Measurements from ENCODE around the gene CD99. TPM values are rescaled to one million over a fixed set of nuclear protein-coding genes. Genes with fewer than 3 reads are reported as not detected.
"Not testable (repeated sequence)": the region's sequence is repeated elsewhere in the genome, so short reads cannot be mapped to it uniquely, and the experiment has no call there.

The CD99 gene
- total RNA-seq, 1 experiment from 2014 or later: 92.1 TPM

- no peak overlapping the region; a peak in 1 of 5 replicates for H3K4me3 Mint-ChIP-seq
- Histone ChIP-seq H2AK5ac (ENCODE audit: insufficient read length, low read length) (no peak overlapping the region), H3K23me2 (ENCODE audit: insufficient read length, low read depth, low read length, poor library complexity, severe bottlenecking) (no peaks in the 10 kb centered on the region), H3K9ac (ENCODE audit: extremely low read depth, insufficient read length, low read length) (no peak overlapping the region), H2BK5ac (ENCODE audit: insufficient read length, low read length) (no peak overlapping the region), H3K56ac (ENCODE audit: insufficient read length, low read depth, low read length) (no peak overlapping the region), H3K79me2 (ENCODE audit: insufficient read depth, low read length) (no peaks in the 10 kb centered on the region), H3K27me3 (ENCODE audit: insufficient read depth, low read length) (no peaks in the 10 kb centered on the region), H3K14ac (ENCODE audit: insufficient read depth, low read length) (no peak overlapping the region), H3K18ac (ENCODE audit: insufficient read length, low read depth, low read length) (no peak overlapping the region), H2BK12ac (ENCODE audit: insufficient read length, low read depth, low read length) (no peak overlapping the region), H4K5ac (ENCODE audit: insufficient read length, low read depth, low read length) (no peak overlapping the region), H4K91ac (ENCODE audit: insufficient read length, low read depth, low read length) (no peak overlapping the region), H2BK20ac (ENCODE audit: low read depth, low read length, poor library complexity, severe bottlenecking) (no peak overlapping the region), H3K79me1 (ENCODE audit: insufficient read depth, low read depth, low read length, poor library complexity, severe bottlenecking) (no peaks in the 10 kb centered on the region), H4K8ac (replicated peaks; ENCODE audit: insufficient read length, low read depth, low read length) (no peak overlapping the region), H3K4ac (ENCODE audit: low read depth, low read length) (no peak overlapping the region), H3K27ac (ENCODE audit: insufficient read length, low read depth, low read length) (no peak overlapping the region), H3K23ac (ENCODE audit: insufficient read length, low read depth, low read length) (no peak overlapping the region), H3K4me1 (ENCODE audit: insufficient read depth, low read length) (no peaks in the 10 kb centered on the region; the same call in 1 of the 2 replicates), H4K20me1 (ENCODE audit: control insufficient read depth, insufficient read depth, insufficient read length) (no peaks in the 10 kb centered on the region), H2BK120ac (ENCODE audit: low read depth, low read length, poor library complexity, severe bottlenecking) (no peak overlapping the region), H2BK15ac (ENCODE audit: low read depth, low read length) (no peak overlapping the region), H2AFZ (ENCODE audit: low read length) (no peak overlapping the region), H3K4me2 (ENCODE audit: insufficient read depth, insufficient read length, low read length) (no peak overlapping the region), H3K9me3 (ENCODE audit: control insufficient read depth, low read depth, low read length) (no peaks in the 10 kb centered on the region), H3T11ph (ENCODE audit: low read length) (no peak overlapping the region)
- TF ChIP-seq CTCF (conservative IDR thresholded peaks at IDR 0.05): no peak
- H3K27ac Mint-ChIP-seq: no peak overlapping the region
- peaks cover 8 to 23% of the 10 kb centered on the region in 2 experiments for H3K4me1 Mint-ChIP-seq
- peaks cover 0 to 7% (median 2%) of the 10 kb centered on the region in 3 experiments; a peak in 3 of 7 replicates for H3K36me3 Mint-ChIP-seq (ENCODE audit: insufficient read depth in 1 of 3, low read depth in 3 of 3)
- no peak for DNase-seq
- peaks cover 8 to 9% of the 10 kb centered on the region in 2 experiments; a peak in 4 of 5 replicates for H3K9me3 Mint-ChIP-seq
- H3K27me3 Mint-ChIP-seq (ENCODE audit: low read depth): no peaks in the 10 kb centered on the region
- no CpG with 5 or more reads among the region's 2 CpGs for WGBS (ENCODE audit: extremely low coverage, insufficient read length, low lambda C conversion rate)
Observed at GRCh38 chrX:2761246-2761645, 70.2 kb downstream of the CD99 start.

GRCh38 chrX:2762671-2763070 is 71.6 kb downstream of the CD99 start:
- WGBS (ENCODE audit: extremely low coverage, insufficient read length, low lambda C conversion rate): no CpG with 5 or more reads among the region's 4 CpGs
- H3K56ac ChIP-seq (ENCODE audit: insufficient read length, low read depth, low read length); H2BK20ac ChIP-seq (ENCODE audit: low read depth, low read length, poor library complexity, severe bottlenecking); H3K9ac ChIP-seq (ENCODE audit: extremely low read depth, insufficient read length, low read length); H4K91ac ChIP-seq (ENCODE audit: insufficient read length, low read depth, low read length); H3K27me3 Mint-ChIP-seq (ENCODE audit: low read depth); H3K9me3 ChIP-seq (ENCODE audit: control insufficient read depth, low read depth, low read length); H2AFZ ChIP-seq (ENCODE audit: low read length); H2BK120ac ChIP-seq (ENCODE audit: low read depth, low read length, poor library complexity, severe bottlenecking); H3K23me2 ChIP-seq (ENCODE audit: insufficient read length, low read depth, low read length, poor library complexity, severe bottlenecking); H3K4ac ChIP-seq (ENCODE audit: low read depth, low read length); DNase-seq; H3K14ac ChIP-seq (ENCODE audit: insufficient read depth, low read length); H3K79me2 ChIP-seq (ENCODE audit: insufficient read depth, low read length); H3T11ph ChIP-seq (ENCODE audit: low read length); H2BK12ac ChIP-seq (ENCODE audit: insufficient read length, low read depth, low read length); H3K4me3 Mint-ChIP-seq; H3K4me1 ChIP-seq (ENCODE audit: insufficient read depth, low read length); H3K18ac ChIP-seq (ENCODE audit: insufficient read length, low read depth, low read length); H3K23ac ChIP-seq (ENCODE audit: insufficient read length, low read depth, low read length); H2AK5ac ChIP-seq (ENCODE audit: insufficient read length, low read length); H3K9me3 Mint-ChIP-seq; H4K20me1 ChIP-seq (ENCODE audit: control insufficient read depth, insufficient read depth, insufficient read length); H3K4me2 ChIP-seq (ENCODE audit: insufficient read depth, insufficient read length, low read length); H2BK5ac ChIP-seq (ENCODE audit: insufficient read length, low read length); H3K36me3 Mint-ChIP-seq (ENCODE audit: insufficient read depth in 1 of 3, low read depth in 3 of 3); H3K27ac ChIP-seq (ENCODE audit: insufficient read length, low read depth, low read length); H4K8ac ChIP-seq (replicated peaks; ENCODE audit: insufficient read length, low read depth, low read length); H3K79me1 ChIP-seq (ENCODE audit: insufficient read depth, low read depth, low read length, poor library complexity, severe bottlenecking); H2BK15ac ChIP-seq (ENCODE audit: low read depth, low read length); H3K27me3 ChIP-seq (ENCODE audit: insufficient read depth, low read length); H4K5ac ChIP-seq (ENCODE audit: insufficient read length, low read depth, low read length); H3K27ac Mint-ChIP-seq: not testable (repeated sequence)
- H3K4me1 Mint-ChIP-seq: peaks cover 18 to 27% of the 10 kb centered on the region in 2 experiments
